ENCODE measurements around the gene LIN7C. TPM values are rescaled to one million over a fixed set of nuclear protein-coding genes. Genes with fewer than 3 reads are reported as not detected.

Gene LIN7C
- total RNA-seq, 3 donors from 2014 or later (not counting 1 experiment from before 2014, with no cell fraction given): 16.4 to 25.3 (median 22.5) TPM

- WGBS (ENCODE audit: insufficient coverage): 100% methylated on average over 1 of the region's 2 CpGs
- no peaks in the 10 kb centered on the region for H3K27me3 ChIP-seq (ENCODE audit: control insufficient read depth, insufficient read depth, low read length)
- H3K4me3 ChIP-seq (ENCODE audit: low read length): no peak overlapping the region
- Mint-ChIP-seq H3K4me3 (no peak overlapping the region), H3K4me1 (no peaks in the 10 kb centered on the region), H3K36me3 (no peaks in the 10 kb centered on the region), H3K9me3 (no peaks in the 10 kb centered on the region), H3K27ac (no peak overlapping the region), H3K27me3 (ENCODE audit: low read depth in 2 of 2) (peaks cover 7 to 24% of the 10 kb centered on the region in 2 donors)
- TF ChIP-seq CTCF (IDR thresholded peaks at IDR 0.05): no peak
- no peak overlapping the region for H3K27ac ChIP-seq (ENCODE audit: low read length)
- H3K36me3 ChIP-seq (ENCODE audit: control insufficient read depth, insufficient read depth, low read length): no peaks in the 10 kb centered on the region
- no peaks in the 10 kb centered on the region for H3K4me1 ChIP-seq (ENCODE audit: control insufficient read depth, insufficient read depth, low read length)
- no peaks in the 10 kb centered on the region for H3K9me3 ChIP-seq (ENCODE audit: control insufficient read depth, insufficient read depth, low read length)
- intact Hi-C loops (cut with micrococcal nuclease): no loop called here
- DNase-seq (no peak), ATAC-seq (no peak)
Measured at GRCh38 chr11:27464289-27464696, 42.3 kb downstream of the LIN7C start.

- Histone ChIP-seq H3K4me1 (ENCODE audit: control insufficient read depth, insufficient read depth, low read length) (no peaks in the 10 kb centered on the region), H3K36me3 (ENCODE audit: control insufficient read depth, insufficient read depth, low read length) (no peaks in the 10 kb centered on the region), H3K27ac (ENCODE audit: low read length) (no peak overlapping the region), H3K27me3 (ENCODE audit: control insufficient read depth, insufficient read depth, low read length) (no peaks in the 10 kb centered on the region), H3K4me3 (ENCODE audit: low read length) (no peak overlapping the region), H3K9me3 (ENCODE audit: control insufficient read depth, insufficient read depth, low read length) (no peaks in the 10 kb centered on the region)
- Mint-ChIP-seq H3K4me3 (no peak overlapping the region), H3K27me3 (ENCODE audit: low read depth in 2 of 2) (peaks cover 2 to 16% of the 10 kb centered on the region in 2 donors), H3K36me3 (no peaks in the 10 kb centered on the region), H3K4me1 (no peaks in the 10 kb centered on the region), H3K27ac (no peak overlapping the region), H3K9me3 (no peaks in the 10 kb centered on the region)
- no peak for DNase-seq
- no peak for TF ChIP-seq CTCF (IDR thresholded peaks at IDR 0.05)
- intact Hi-C loops (cut with micrococcal nuclease): no loop called here
- WGBS (ENCODE audit: insufficient coverage): 66% methylated on average over 5 of the region's 5 CpGs
- no peak for ATAC-seq
Measured at GRCh38 chr11:27462543-27462942, 44.0 kb downstream of the LIN7C start.

- intact Hi-C loops (cut with micrococcal nuclease): no loop called here
- no peak overlapping the region for H3K27ac ChIP-seq (ENCODE audit: low read length)
- WGBS (ENCODE audit: insufficient coverage): 89% methylated on average over 4 of the region's 5 CpGs
- no peaks in the 10 kb centered on the region for H3K4me1 ChIP-seq (ENCODE audit: control insufficient read depth, insufficient read depth, low read length)
- ATAC-seq (no peak), DNase-seq (no peak)
- no peaks in the 10 kb centered on the region for H3K9me3 ChIP-seq (ENCODE audit: control insufficient read depth, insufficient read depth, low read length)
- H3K4me3 ChIP-seq (ENCODE audit: low read length): no peak overlapping the region
- Mint-ChIP-seq H3K27me3 (ENCODE audit: low read depth in 2 of 2) (peaks cover 2% of the 10 kb centered on the region in 2 donors), H3K36me3 (no peaks in the 10 kb centered on the region), H3K9me3 (no peaks in the 10 kb centered on the region), H3K4me1 (no peaks in the 10 kb centered on the region), H3K4me3 (no peak overlapping the region), H3K27ac (no peak overlapping the region)
- no peak for TF ChIP-seq CTCF (IDR thresholded peaks at IDR 0.05)
- no peaks in the 10 kb centered on the region for H3K36me3 ChIP-seq (ENCODE audit: control insufficient read depth, insufficient read depth, low read length)
- no peaks in the 10 kb centered on the region for H3K27me3 ChIP-seq (ENCODE audit: control insufficient read depth, insufficient read depth, low read length)
Measured at GRCh38 chr11:27460158-27460978, 46.2 kb downstream of the LIN7C start.

- Mint-ChIP-seq H3K27me3 (ENCODE audit: low read depth in 2 of 2) (peaks cover 0 to 7% of the 10 kb centered on the region in 2 donors), H3K27ac (no peak overlapping the region), H3K9me3 (no peaks in the 10 kb centered on the region), H3K36me3 (no peaks in the 10 kb centered on the region), H3K4me3 (no peak overlapping the region), H3K4me1 (no peaks in the 10 kb centered on the region)
- TF ChIP-seq CTCF (IDR thresholded peaks at IDR 0.05): no peak
- 74% methylated on average over 5 of the region's 6 CpGs for WGBS (ENCODE audit: insufficient coverage)
- Histone ChIP-seq H3K9me3 (ENCODE audit: control insufficient read depth, insufficient read depth, low read length) (no peaks in the 10 kb centered on the region), H3K4me3 (ENCODE audit: low read length) (no peak overlapping the region), H3K27me3 (ENCODE audit: control insufficient read depth, insufficient read depth, low read length) (no peaks in the 10 kb centered on the region), H3K4me1 (ENCODE audit: control insufficient read depth, insufficient read depth, low read length) (no peaks in the 10 kb centered on the region), H3K36me3 (ENCODE audit: control insufficient read depth, insufficient read depth, low read length) (no peaks in the 10 kb centered on the region), H3K27ac (ENCODE audit: low read length) (no peak overlapping the region)
- intact Hi-C loops (cut with micrococcal nuclease): no loop called here
- DNase-seq (no peak), ATAC-seq (no peak)
Measured at GRCh38 chr11:27459191-27459590, 47.4 kb downstream of the LIN7C start.
